ENCODE data around the gene ARR3.
A peak's percentile ranks its signal among the peaks of the same experiment; 100 is the strongest.
"Not testable (repeated sequence)": the region's sequence is repeated elsewhere in the genome, so short reads cannot be mapped to it uniquely, and the experiment has no call there.

ARR3 gene

DNA sequence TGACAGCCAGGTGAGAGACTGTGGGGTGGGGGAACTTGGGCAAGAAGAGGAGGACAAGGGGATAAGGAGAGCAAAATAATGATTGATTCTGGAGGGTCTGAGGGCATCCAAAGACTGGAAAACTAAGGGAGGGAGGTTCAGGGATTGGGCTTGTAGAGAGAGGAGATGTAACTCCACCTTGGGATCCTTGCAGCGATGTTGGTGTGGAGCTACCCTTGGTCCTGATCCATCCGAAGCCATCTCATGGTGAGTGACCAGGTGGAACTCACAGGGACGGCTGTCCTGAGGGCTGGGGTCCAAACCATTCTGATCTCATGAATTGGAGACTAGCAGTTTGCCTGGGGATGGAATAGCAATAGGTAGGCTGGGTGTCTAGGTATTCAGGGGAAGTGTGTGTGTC, 12.4 kb downstream of the ARR3 start:
- no peak for DNase-seq (ENCODE audit: low read depth)

DNA sequence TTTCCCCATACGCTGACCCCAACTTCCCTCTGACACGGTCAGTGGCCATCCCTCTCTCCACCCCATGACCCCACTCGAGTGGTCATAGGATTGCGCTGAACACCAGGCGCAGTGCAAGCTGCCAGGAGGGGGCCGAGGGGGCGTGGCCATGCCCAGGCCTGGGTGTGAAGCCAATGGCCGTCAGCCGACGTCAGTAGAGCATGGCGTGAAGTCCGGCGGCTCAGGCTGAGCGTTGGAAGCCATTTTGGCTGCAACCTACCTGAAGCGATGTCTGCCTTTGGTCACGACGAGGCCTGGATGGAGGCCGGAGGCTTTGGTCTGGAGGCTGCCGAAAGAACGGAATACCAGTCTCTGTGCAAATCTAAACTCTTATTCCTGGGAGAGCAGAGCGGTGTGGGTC, 13.8 kb downstream of the ARR3 start, which contains the start of gene RAB41:
Gene RAB41, plus strand, starts transcription at position 222 of the 400 bp plus-strand sequence. Its CDS starts 46 bp downstream, at position 268.
- no peak for DNase-seq (ENCODE audit: low read depth)

GRCh38 chrX:70289168-70289792, 21.1 kb downstream of the ARR3 start:
- no peak for DNase-seq (ENCODE audit: low read depth)

- DNase-seq (ENCODE audit: low read depth): peak; percentile 69
Observed at GRCh38 chrX:70289793-70290770, 21.9 kb downstream of the ARR3 start, which contains the start of the genes KIF4A and PDZD11. Gene KIF4A (plus strand): TSS chrX:70290104. CDS start chrX:70290459, 355 bp downstream. Gene PDZD11 (minus strand): TSS chrX:70289927. CDS start chrX:70289341, 586 bp downstream.

DNA sequence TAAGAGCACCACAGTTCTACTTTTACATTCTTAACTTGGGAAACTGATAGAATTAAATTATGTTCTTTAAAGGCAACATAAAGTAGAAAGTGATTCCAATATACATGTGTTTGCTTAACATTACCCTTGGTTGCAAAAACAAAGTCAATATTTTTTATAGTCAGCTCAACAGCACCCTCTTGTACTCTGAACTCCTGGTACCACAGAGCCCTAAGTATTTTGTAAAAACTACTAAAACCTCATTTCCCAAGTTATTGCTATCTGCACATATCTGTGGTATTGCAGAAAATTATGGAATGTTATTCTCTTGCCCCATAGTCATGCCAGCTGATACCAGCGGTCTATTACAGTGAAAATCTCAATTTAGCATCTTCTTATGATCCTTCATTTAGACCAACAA, 24.7 kb downstream of the ARR3 start:
- DNase-seq (ENCODE audit: low read depth): no peak

DNA sequence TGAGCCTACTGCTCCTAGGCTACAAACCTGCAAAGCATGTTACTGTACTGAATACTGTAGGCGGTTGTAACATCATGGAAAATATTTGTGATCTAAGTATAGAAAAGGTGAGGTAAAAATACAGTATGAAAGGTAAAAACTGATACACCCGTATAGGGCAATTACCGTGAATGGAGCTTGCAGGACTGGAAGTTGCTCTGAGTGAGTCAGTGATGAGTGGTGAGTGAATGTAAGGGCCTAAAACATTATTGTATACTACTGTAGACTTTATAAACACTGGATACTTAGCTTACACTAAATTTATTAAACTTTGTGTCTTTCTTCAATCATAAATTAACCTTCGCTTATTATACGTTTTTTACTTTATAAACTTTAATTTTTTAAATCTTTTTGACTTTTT, 25.5 kb downstream of the ARR3 start:
- no peak for DNase-seq (ENCODE audit: low read depth)

DNA sequence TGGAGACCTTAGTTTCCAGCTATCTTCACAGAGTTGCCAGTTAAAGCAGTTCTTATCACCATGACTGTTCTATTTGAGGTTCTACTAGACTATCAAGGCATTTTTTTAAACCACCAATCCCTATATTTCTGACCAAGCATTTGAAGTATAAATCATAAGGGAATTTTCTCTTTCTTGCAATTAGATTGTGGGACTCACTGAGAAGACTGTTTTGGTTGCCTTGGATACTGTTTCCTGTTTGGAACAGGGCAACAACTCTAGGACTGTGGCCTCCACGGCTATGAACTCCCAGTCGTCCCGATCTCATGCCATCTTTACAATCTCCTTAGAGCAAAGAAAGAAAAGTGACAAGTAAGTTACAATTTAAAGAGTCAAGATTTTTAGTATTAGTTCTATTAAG, 33.6 kb downstream of the ARR3 start:
- no peak for DNase-seq (ENCODE audit: low read depth)

- DNase-seq (ENCODE audit: low read depth): no peak
Observed at GRCh38 chrX:70313503-70313902, 45.4 kb downstream of the ARR3 start.

GRCh38 chrX:70322784-70323183, 54.6 kb downstream of the ARR3 start:
- DNase-seq (ENCODE audit: low read depth): no peak

DNA sequence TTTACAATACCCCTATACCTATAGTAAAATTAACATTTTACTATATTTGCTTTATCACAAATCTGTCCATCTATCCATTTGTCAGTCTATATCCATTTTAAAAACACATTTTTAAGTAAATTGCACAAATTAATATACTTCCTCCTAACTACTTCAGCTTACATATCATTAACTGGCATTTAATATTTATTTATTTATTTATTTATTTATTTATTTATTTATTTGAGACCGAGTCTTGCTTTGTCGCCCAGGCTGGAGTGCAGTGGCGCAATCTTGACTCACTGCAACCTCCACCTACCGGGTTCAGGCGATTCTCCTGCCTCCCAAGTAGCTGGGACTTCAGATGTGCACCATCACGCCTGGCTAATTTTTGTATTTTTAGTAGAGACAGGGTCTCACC, 55.5 kb downstream of the ARR3 start:
- not testable (repeated sequence) for DNase-seq (ENCODE audit: low read depth)

GRCh38 chrX:70324326-70324725, 56.2 kb downstream of the ARR3 start:
- DNase-seq (ENCODE audit: low read depth): no peak

GRCh38 chrX:70331161-70331560, 63.0 kb downstream of the ARR3 start:
- no peak for DNase-seq (ENCODE audit: low read depth)
